Activated CD8-positive, alpha-beta memory T cell treated with anti-CD3 and anti-CD28 coated beads for 4 hours (primary cell): ENCODE measurements around the gene GPR39.

Source experiments
- DNase-seq, 2 donors: peaks; one replicate each; pipeline ENCODE4 v3.0.0-alpha.2; 2020; ENCODE audit warnings: low read depth in 2 of 2

The GPR39 gene

DNA sequence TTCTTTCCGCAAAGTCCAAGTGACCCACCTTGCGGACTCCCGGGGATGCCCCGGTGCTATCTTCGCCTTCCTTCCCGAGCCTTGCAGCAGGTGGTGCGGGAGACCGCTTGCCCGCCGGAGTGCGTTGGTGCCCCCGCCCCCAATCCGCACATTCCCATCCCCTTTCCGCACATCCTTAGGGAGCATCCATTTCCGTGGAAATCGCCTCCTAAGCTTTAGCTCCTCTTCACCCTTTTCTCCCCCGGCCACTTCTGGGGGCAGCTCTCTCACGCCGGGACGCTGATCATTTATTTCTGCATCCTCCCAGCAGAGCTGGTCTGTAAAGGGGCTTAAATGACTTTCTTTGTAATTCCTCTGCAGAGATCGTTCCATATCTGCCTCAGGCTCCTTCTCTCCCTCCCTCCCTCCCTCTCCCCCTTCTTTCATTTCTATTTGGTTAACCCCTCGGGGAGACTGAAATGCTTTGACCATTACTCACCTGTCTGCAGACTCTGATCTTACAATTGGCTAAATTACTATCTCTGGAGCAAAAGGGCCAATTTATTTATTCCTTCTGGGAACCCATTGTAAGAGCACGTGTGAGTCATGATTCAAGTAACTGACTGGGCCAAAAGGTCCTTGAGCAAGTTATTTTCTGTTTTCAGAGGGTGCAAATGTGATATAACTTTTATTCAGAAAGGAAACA lies 254.7 kb downstream of the GPR39 start:
- DNase-seq: no peak

GRCh38 chr2:132676999-132677398 lies 260.4 kb downstream of the GPR39 start:
- no peak for DNase-seq

DNA sequence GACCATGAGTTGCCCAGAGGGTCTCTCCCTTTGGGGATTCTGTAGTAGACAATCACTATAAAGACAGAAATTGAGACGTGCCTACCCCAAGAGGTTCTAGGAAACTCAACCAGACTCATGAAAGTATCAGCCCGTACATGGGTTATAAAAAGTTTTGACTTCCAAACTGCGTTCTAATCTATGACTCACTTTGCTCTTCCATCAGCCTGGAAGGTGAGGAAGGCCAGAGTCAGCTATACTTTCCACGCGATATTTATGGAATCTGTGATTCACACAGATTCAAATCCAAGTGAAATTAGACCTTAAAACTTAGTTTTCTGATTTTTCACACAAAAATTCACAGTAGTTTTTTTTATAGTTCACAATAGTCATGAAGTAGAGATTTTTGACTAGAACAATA lies 261.1 kb downstream of the GPR39 start:
- no peak for DNase-seq

GRCh38 chr2:132678483-132678882 lies 261.9 kb downstream of the GPR39 start:
- no peak for DNase-seq

DNA sequence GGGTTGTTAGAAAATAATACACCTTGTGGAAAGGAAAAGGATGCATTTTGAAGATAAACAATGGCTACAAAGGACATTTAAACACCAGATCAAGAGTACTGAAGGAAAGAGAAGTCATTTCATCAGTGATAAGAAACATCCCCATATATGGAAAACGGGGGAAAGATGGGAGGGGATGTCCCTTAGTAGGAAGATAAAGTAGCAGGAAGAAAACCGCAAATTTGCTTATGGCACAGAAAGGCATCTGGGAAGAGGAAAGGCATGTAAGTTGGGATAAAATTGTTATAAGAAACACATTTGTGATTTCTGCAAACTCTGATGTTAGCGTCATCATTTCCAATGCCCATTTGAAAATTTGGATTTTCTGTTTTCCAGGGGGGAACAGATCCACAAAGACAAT lies 263.9 kb downstream of the GPR39 start:
- no peak for DNase-seq

- no peak for DNase-seq
These were observed 265.2 kb downstream of the GPR39 start for GRCh38 chr2:132681766-132682165.

GRCh38 chr2:132690664-132691303 lies 274.2 kb downstream of the GPR39 start:
- DNase-seq: no peak

- DNase-seq: no peak
These were observed 275.0 kb downstream of the GPR39 start for GRCh38 chr2:132691556-132691955.

DNA sequence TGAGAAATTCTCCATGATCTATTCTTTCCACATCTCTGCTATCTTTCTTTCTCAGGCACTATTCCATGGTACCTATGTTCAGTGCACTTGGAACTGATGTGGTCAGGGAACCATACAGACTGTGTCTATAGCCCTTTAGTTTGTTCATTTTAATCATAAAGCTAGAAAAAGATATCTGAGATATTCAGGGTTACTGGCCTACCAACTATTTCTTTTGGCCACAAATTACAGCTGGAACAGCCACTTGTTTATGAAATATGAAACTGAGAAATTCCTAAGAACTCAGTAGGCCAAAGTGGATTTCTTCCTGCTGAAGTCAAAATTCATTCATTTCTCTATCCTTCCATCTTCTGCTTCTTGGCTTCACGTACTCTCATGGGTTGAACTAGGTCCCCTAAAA lies 276.2 kb downstream of the GPR39 start:
- no peak for DNase-seq
